Ovary (tissue), 3 donors: ENCODE results near the gene ATXN1.

Source experiments
- CTCF ChIP-seq, 3 donors: fragments of 450-650 bp in 2 of 3; fragments of 200-600 bp in 1 of 3; IDR thresholded peaks; one replicate each; pipeline versions ENCODE4 v1.5.1 to v1.8.0; 2016 to 2022; ENCODE audit warnings: antibody characterized with exemption in 3 of 3, mild to moderate bottlenecking in 1 of 3
- EP300 ChIP-seq: sonication (generic); formaldehyde crosslinking; IDR thresholded peaks from one replicate; pipeline ENCODE4 v1.6.1; 2017; ENCODE audit warnings: antibody characterized with exemption
- donor health status: DM: no; HTN: no; CAD: no.

DNA sequence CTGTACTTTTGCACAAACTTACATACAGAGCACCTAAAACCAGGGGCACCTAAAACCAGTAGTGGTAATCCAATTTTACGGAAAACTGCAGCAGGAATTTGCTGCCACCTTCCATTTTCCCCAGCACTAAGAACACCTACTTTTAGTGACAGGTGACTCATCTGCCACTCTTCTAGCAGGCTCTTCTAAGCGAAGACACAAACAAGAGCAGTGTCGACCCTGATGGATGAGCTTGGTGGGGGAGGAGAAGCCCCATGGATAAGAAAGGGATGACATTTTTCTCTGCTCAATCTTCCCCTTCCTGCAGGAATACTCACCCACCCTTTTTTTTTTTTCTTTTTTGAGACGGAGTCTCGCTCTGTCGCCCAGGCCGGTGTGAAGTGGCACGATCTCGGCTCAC lies 406.0 kb downstream of the ATXN1 start:
- TF ChIP-seq CTCF (IDR thresholded peaks at IDR 0.05) (no peak), EP300 (no peak)
